ENCODE measurements around the gene CMAS. TPM values are rescaled to one million over a fixed set of nuclear protein-coding genes. Genes with fewer than 3 reads are reported as not detected.
"Not testable (repeated sequence)": the region's sequence is repeated elsewhere in the genome, so short reads cannot be mapped to it uniquely, and the experiment has no call there.

The CMAS gene
- total RNA-seq, 1 donor from 2014 or later, result 34.8 TPM

DNA sequence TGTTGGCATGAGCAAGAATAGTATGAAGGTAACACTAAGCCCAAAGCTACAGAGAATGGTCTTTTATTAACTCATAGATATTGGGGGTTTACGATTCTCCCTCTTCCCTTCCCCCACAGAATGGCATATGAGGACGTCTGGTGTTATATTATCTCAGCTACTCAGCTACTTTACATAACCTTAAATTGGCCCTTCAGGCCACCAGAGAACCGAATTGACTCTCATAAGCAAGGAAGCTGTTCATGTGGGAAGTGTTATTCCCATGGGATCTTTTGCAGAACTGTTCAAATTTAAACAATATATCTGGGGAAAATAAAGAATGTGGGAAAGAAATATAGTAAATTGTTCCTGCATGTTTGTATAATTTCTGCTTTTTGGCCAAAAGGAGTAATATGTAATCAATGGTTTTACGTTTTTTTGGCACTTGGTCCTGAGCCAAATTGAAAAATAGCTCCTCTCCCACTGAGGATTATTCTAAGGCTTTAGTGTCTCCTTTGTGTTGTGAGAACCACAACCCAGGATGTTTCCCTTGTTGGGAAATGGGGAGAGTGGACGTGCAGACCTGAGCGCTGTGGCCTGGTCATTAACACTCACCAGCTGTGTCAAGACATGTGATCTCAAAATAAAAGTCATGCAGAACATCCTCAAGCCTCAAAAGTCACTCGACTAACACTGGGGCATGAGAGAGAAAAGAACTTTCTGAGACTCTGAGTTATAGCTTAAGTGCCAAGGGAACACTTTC lies 31.8 kb upstream of the CMAS start:
- Histone ChIP-seq H3K4me1 (peaks cover 12% of the 10 kb centered on the region), H3K27ac (replicated peaks) (peak overlapping the region; percentile 60)

DNA sequence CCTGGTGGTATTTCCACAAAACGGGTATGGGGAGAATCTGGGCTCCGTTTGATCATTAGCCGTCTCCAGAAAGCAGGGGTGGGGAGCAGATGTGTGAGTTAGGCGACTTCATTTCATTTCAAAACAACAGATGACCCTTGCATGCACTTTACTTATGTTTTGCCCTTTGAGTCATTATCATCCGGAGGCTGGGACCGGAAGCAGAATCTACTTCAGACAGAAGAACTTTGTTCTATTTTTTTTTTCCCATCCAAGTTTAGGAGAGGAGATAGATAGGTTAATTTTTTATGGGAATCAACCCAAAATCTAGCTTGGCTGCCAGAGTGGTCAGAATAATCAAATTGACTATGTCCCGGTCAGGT lies 31.3 kb upstream of the CMAS start:
- no peaks in the 10 kb centered on the region for H3K36me3 ChIP-seq
- H3K9me3 ChIP-seq (replicated peaks), result no peaks in the 10 kb centered on the region
- H3K4me1 ChIP-seq, result peaks cover 12% of the 10 kb centered on the region
- no peak for DNase-seq
- no peak for TF ChIP-seq CTCF (IDR thresholded peaks at IDR 0.05; ENCODE audit: borderline replicate concordance)
- no peaks in the 10 kb centered on the region for H3K27me3 ChIP-seq (ENCODE audit: low read depth)
- peak overlapping the region; percentile 60 for H3K27ac ChIP-seq (replicated peaks)
- intact Hi-C loops (cut with micrococcal nuclease), result no loop called here
- H3K4me3 ChIP-seq, result no peak overlapping the region

More for the DNA sequence above, 31.8 kb upstream of the CMAS start:
- no peak for DNase-seq
- Histone ChIP-seq H3K4me3 (no peak overlapping the region), H3K36me3 (no peaks in the 10 kb centered on the region), H3K9me3 (replicated peaks) (no peaks in the 10 kb centered on the region), H3K27me3 (ENCODE audit: low read depth) (no peaks in the 10 kb centered on the region)
- no peak for TF ChIP-seq CTCF (IDR thresholded peaks at IDR 0.05; ENCODE audit: borderline replicate concordance)
- intact Hi-C loops (cut with micrococcal nuclease), result no loop called here

- Histone ChIP-seq H3K9me3 (replicated peaks) (no peaks in the 10 kb centered on the region), H3K27me3 (ENCODE audit: low read depth) (no peaks in the 10 kb centered on the region), H3K4me3 (no peak overlapping the region), H3K27ac (replicated peaks) (peak overlapping the region; percentile 60), H3K4me1 (peaks cover 12% of the 10 kb centered on the region), H3K36me3 (no peaks in the 10 kb centered on the region)
- intact Hi-C loops (cut with micrococcal nuclease), result no loop called here
- TF ChIP-seq CTCF (IDR thresholded peaks at IDR 0.05; ENCODE audit: borderline replicate concordance), result no peak
- no peak for DNase-seq
Observed at GRCh38 chr12:22016982-22017381, 29.0 kb upstream of the CMAS start.

GRCh38 chr12:22018860-22019259 lies 27.2 kb upstream of the CMAS start:
- Histone ChIP-seq H3K4me1 (peaks cover 10% of the 10 kb centered on the region), H3K27me3 (ENCODE audit: low read depth) (no peaks in the 10 kb centered on the region), H3K9me3 (replicated peaks) (peaks cover 8% of the 10 kb centered on the region), H3K27ac (replicated peaks) (no peak overlapping the region), H3K4me3 (no peak overlapping the region), H3K36me3 (no peaks in the 10 kb centered on the region)
- peak; percentile 67 for TF ChIP-seq CTCF (IDR thresholded peaks at IDR 0.05; ENCODE audit: borderline replicate concordance)
- no peak for DNase-seq
- intact Hi-C loops (cut with micrococcal nuclease), result loop anchor here (2.0 kb wide), 1 partner anchor 322 kb away; no protein-coding TSS in a partner anchor

- H3K4me3 ChIP-seq, result not testable (repeated sequence)
Observed at GRCh38 chr12:22023489-22023888, 22.5 kb upstream of the CMAS start.

GRCh38 chr12:22029491-22029890 lies 16.5 kb upstream of the CMAS start:
- no peak for TF ChIP-seq CTCF (IDR thresholded peaks at IDR 0.05; ENCODE audit: borderline replicate concordance)
- intact Hi-C loops (cut with micrococcal nuclease), result no loop called here
- Histone ChIP-seq H3K27me3 (ENCODE audit: low read depth) (no peaks in the 10 kb centered on the region), H3K4me3 (no peak overlapping the region), H3K9me3 (replicated peaks) (no peaks in the 10 kb centered on the region), H3K27ac (replicated peaks) (no peak overlapping the region), H3K36me3 (no peaks in the 10 kb centered on the region), H3K4me1 (peaks cover under 1% of the 10 kb centered on the region)
- DNase-seq, result no peak

More at GRCh38 chr12:22023489-22023888, 22.5 kb upstream of the CMAS start:
- H3K27me3 ChIP-seq (ENCODE audit: low read depth); intact Hi-C loops (cut with micrococcal nuclease); H3K27ac ChIP-seq (replicated peaks); H3K9me3 ChIP-seq (replicated peaks); DNase-seq; H3K36me3 ChIP-seq; H3K4me1 ChIP-seq: not testable (repeated sequence)

Measured in left ventricle myocardium inferior (tissue), 1 donor.